Heart left ventricle (tissue), 13 donors: ENCODE data around the gene MEX3D.

ENCODE experiments used
- CTCF ChIP-seq, 12 donors: fragments of 200-600 bp; sonication (generic) in 4 of 12; IDR thresholded peaks; one replicate each; pipeline versions ENCODE4 v1.5.0 to v1.8.0; 2018 to 2022; ENCODE audit warnings: antibody characterized with exemption in 12 of 12, mild to moderate bottlenecking in 5 of 12
- POLR2A ChIP-seq, 2 donors: fragments of 450-650 bp; IDR thresholded peaks; one replicate each; pipeline ENCODE4 v1.6.1; 2017; ENCODE audit warnings: antibody characterized with exemption in 2 of 2, mild to moderate bottlenecking in 2 of 2, moderate library complexity in 2 of 2
- donor health status: ischemic (EF 13 %, LVEDD 7.1; RV severe dilation, severe dysfunction).
- donor health status: DM: no; HTN: yes; CAD: no.
- donor health status: DM: no; HTN: no; CAD: no.
- donor health status: ischemic (EF 25% LVEDD 6.9; RV normal size, moderate dysfunction).
- donor health status: ischemic (EF 25% LVEDD 5.7; RV mildly dilated, moderate dysfunction).
- donor health status: ischemic (EF 35%, LVEDD 5.7; RV mildly dilated, moderate dysfunction).
- donor health status: nonischemic (EF 11% LVEDD 7.7; RV severe dilation, severe dysfunction).
- donor health status: DM: yes; HTN: yes; CAD: no.
- donor health status: PGD.
- donor health status: ischemic (EF 29% LVEDD 5.4; RV normal size, mild dysfunction).
- donor health status: nonischemic (EF 23%, LVEDD 6.1; RV moderate dilation, normal function).

GRCh38 chr19:1514295-1514661 is 53.8 kb downstream of the MEX3D start:
- TF ChIP-seq POLR2A (IDR thresholded peaks at IDR 0.05) (no peak), CTCF (IDR thresholded peaks at IDR 0.05) (no peak)
